Keratinocyte (primary cell): ENCODE measurements around the gene SPIRE1. TPM values are rescaled to one million over a fixed set of nuclear protein-coding genes. Genes with fewer than 3 reads are reported as not detected.

ENCODE experiments used
- DNase-seq: peaks from one replicate; pipeline ENCODE4 v3.0.0-alpha.2; 2011; ENCODE audit warnings: low read depth, missing footprints, low spot score
- FAIRE-seq: peaks from 2 replicates; lab custom pipeline; 2011; peaks lifted over from hg19 to GRCh38; lab: Jason Lieb, UNC
- H2AFZ ChIP-seq: 2 replicates; pipeline ENCODE4 v1.6.0; 2012; ENCODE audit warnings: low read length, control low read depth, inconsistent platforms; ENCODE audit not compliant: control insufficient read depth
- H3K27ac ChIP-seq: 2 replicates; pipeline ENCODE4 v1.5.1; 2011; ENCODE audit warnings: low read length; ENCODE audit not compliant: control insufficient read depth, insufficient read depth
- H3K27me3 ChIP-seq: 3 replicates; pipeline ENCODE4 v1.6.0; 2011; ENCODE audit warnings: low read length; ENCODE audit not compliant: control insufficient read depth, insufficient read depth; ENCODE audit errors: extremely low read depth
- H3K36me3 ChIP-seq, 2 experiments: 2 replicates in 1 of 2; 3 replicates in 1 of 2; pipeline ENCODE4 v1.5.1; 2011; ENCODE audit warnings: low read length in 2 of 2, mild to moderate bottlenecking in 1 of 2; ENCODE audit not compliant: control insufficient read depth in 2 of 2, insufficient read depth in 2 of 2; ENCODE audit errors: extremely low read depth in 1 of 2
- H3K4me1 ChIP-seq: 3 replicates; pipeline ENCODE4 v1.5.1; 2011; ENCODE audit warnings: low read length; ENCODE audit not compliant: control insufficient read depth, insufficient read depth; ENCODE audit errors: extremely low read depth
- H3K4me2 ChIP-seq: 3 replicates; pipeline ENCODE4 v1.6.0; 2011; ENCODE audit warnings: low read depth, low read length; ENCODE audit not compliant: control insufficient read depth, insufficient read depth; ENCODE audit errors: extremely low read depth
- H3K4me3 ChIP-seq, 3 experiments: fragments of 200-600 bp in 1 of 3; sonication (generic) in 1 of 3; 2 replicates in 2 of 3; 3 replicates in 1 of 3; pipeline ENCODE4 v1.5.1; 2011 to 2016; ENCODE audit warnings: low read length in 3 of 3, mild to moderate bottlenecking in 3 of 3, control low read depth in 2 of 3, inconsistent platforms in 1 of 3, low read depth in 1 of 3, mixed read lengths in 1 of 3, mixed run types in 1 of 3, moderate library complexity in 1 of 3; ENCODE audit not compliant: control insufficient read depth in 2 of 3, insufficient read depth in 2 of 3; ENCODE audit errors: extremely low read depth in 1 of 3
- H3K79me2 ChIP-seq: 2 replicates; pipeline ENCODE4 v1.6.0; 2012; ENCODE audit warnings: low read length; ENCODE audit not compliant: control insufficient read depth, insufficient read depth
- H3K9ac ChIP-seq: 3 replicates; pipeline ENCODE4 v1.6.0; 2011; ENCODE audit warnings: low read length; ENCODE audit not compliant: control insufficient read depth, insufficient read depth; ENCODE audit errors: extremely low read depth
- H3K9me1 ChIP-seq: 3 replicates; pipeline ENCODE4 v1.6.0; 2011; ENCODE audit warnings: low read length; ENCODE audit not compliant: control insufficient read depth, insufficient read depth; ENCODE audit errors: extremely low read depth
- H3K9me3 ChIP-seq: 2 replicates; pipeline ENCODE4 v1.5.1; 2012; ENCODE audit warnings: low read depth, low read length; ENCODE audit not compliant: control insufficient read depth
- H4K20me1 ChIP-seq: 3 replicates; pipeline ENCODE4 v1.6.0; 2011; ENCODE audit warnings: low read length; ENCODE audit not compliant: control insufficient read depth, insufficient read depth; ENCODE audit errors: extremely low read depth
- EZH2 ChIP-seq: IDR thresholded peaks from one replicate; pipeline ENCODE4 v1.6.1; 2012; ENCODE audit warnings: inconsistent platforms, mild to moderate bottlenecking, low read length, moderate library complexity
- dilution Hi-C: fragments of 300-500 bp; cut with MboI; formaldehyde crosslinking; loops from one replicate; pipeline ENCODE4 v1.7.0; 2020; ENCODE audit warnings: low sequenced_read_pairs; ENCODE audit not compliant: extremely low pct_ligation_motif_present
- polyA plus RNA-seq, 5 experiments: library from polyadenylated mRNA; depleted of rRNA in 3 of 5; stranded (reverse) in 3 of 5; stranded (forward) in 1 of 5; unstranded in 1 of 5; fragments of >200 nt; gene quantifications; 1 replicate in 1 of 5; 2 replicates in 3 of 5; 3 replicates in 1 of 5; pipeline versions ENCODE4 v1.2.1 to v1.2.3, GENCODE V29; 2011 to 2012; ENCODE audit warnings: missing spikeins in 2 of 5, low read depth in 1 of 5, low replicate concordance in 1 of 5
- TF ChIP-seq, protein P1 (sequence below), 3 experiments: IDR thresholded peaks in 1 of 3; conservative IDR thresholded peaks in 1 of 3; optimal IDR thresholded peaks in 1 of 3; 2 replicates in 2 of 3; 3 replicates in 1 of 3; pipeline versions ENCODE3 to v1.5.1; 2011; ENCODE audit warnings: low read length in 3 of 3, mild to moderate bottlenecking in 3 of 3, moderate library complexity in 2 of 3, control low read depth in 1 of 3, inconsistent platforms in 1 of 3; ENCODE audit not compliant: insufficient read depth in 2 of 3; ENCODE audit errors: extremely low read depth in 1 of 3

The SPIRE1 gene
- polyA plus RNA-seq, 1 donor (not counting 4 experiments of a cell fraction or from before 2014, with no cell fraction given) = 20.6 TPM

DNA sequence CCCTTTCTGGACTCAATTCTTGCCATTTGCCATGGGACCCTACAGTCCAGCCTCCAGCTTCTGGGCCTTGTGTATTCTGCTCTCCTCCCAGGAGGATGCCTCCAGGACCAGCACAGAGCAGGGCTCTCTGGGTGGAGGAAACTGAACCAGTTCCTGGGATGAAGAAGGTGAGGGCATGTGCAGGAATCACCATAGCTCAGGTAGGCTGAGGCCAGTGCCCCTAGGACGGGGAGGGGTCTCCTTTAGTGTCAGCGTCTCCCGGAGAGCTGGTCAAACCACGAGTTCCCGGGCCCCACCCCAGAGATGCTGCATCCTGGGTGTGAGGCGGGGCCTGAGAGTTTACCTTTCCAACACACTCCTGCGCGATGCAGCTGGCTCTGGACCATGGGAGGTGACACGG lies 256.0 kb downstream of the SPIRE1 start:
- peaks cover 10% of the 10 kb centered on the region for H3K27me3 ChIP-seq
- H2AFZ ChIP-seq = no peak overlapping the region
- no peaks in the 10 kb centered on the region for H3K9me1 ChIP-seq
- dilution Hi-C loops = no loop called here
- no peak overlapping the region for H3K27ac ChIP-seq
- H3K36me3 ChIP-seq = no peaks in the 10 kb centered on the region
- H4K20me1 ChIP-seq = no peaks in the 10 kb centered on the region
- H3K9me3 ChIP-seq = no peaks in the 10 kb centered on the region
- no peaks in the 10 kb centered on the region for H3K79me2 ChIP-seq
- H3K4me2 ChIP-seq = no peak overlapping the region
- TF ChIP-seq, protein P1, sequence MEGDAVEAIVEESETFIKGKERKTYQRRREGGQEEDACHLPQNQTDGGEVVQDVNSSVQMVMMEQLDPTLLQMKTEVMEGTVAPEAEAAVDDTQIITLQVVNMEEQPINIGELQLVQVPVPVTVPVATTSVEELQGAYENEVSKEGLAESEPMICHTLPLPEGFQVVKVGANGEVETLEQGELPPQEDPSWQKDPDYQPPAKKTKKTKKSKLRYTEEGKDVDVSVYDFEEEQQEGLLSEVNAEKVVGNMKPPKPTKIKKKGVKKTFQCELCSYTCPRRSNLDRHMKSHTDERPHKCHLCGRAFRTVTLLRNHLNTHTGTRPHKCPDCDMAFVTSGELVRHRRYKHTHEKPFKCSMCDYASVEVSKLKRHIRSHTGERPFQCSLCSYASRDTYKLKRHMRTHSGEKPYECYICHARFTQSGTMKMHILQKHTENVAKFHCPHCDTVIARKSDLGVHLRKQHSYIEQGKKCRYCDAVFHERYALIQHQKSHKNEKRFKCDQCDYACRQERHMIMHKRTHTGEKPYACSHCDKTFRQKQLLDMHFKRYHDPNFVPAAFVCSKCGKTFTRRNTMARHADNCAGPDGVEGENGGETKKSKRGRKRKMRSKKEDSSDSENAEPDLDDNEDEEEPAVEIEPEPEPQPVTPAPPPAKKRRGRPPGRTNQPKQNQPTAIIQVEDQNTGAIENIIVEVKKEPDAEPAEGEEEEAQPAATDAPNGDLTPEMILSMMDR (optimal IDR thresholded peaks at IDR 0.05 in 1 of 3, IDR thresholded peaks at IDR 0.05 in 1 of 3, conservative IDR thresholded peaks at IDR 0.05 in 1 of 3; ENCODE audit: extremely low read depth in 1 of 3, insufficient read depth in 2 of 3, low read length in 3 of 3) = no peak
- TF ChIP-seq EZH2 = no peak
- FAIRE-seq (no peak), DNase-seq (no peak)
- H3K4me1 ChIP-seq = peaks cover 26% of the 10 kb centered on the region
- no peak overlapping the region for H3K4me3 ChIP-seq
- H3K9ac ChIP-seq = no peak overlapping the region

DNA sequence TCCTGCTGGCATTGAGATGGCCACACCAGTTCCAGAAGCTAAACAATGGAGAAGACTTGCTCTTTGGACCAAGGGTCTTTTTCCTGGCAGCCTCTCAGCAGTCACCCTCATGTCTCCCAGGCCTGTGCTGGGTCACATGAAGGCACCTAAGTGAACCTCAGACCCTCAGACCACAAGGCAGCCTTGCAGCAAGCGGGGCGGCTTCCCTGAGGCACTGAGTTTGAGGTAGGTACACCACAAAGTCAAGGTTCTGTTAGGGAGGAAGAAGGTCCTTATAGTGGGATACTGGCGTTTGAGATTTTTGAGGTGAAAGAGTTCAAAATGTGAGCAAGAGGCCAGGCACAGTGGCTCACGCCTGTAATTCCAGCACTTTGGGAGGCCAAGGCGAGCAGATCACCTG lies 258.7 kb downstream of the SPIRE1 start:
- H3K27ac ChIP-seq = no peak overlapping the region
- H3K36me3 ChIP-seq = no peaks in the 10 kb centered on the region
- H3K27me3 ChIP-seq = no peaks in the 10 kb centered on the region
- H4K20me1 ChIP-seq = no peaks in the 10 kb centered on the region
- no peak for TF ChIP-seq EZH2
- no peaks in the 10 kb centered on the region for H3K9me1 ChIP-seq
- H3K4me3 ChIP-seq = no peak overlapping the region
- no peaks in the 10 kb centered on the region for H3K9me3 ChIP-seq
- no peak overlapping the region for H2AFZ ChIP-seq
- no peaks in the 10 kb centered on the region for H3K79me2 ChIP-seq
- dilution Hi-C loops = no loop called here
- H3K4me2 ChIP-seq = no peak overlapping the region
- H3K9ac ChIP-seq = no peak overlapping the region
- no peak for DNase-seq
- peaks cover 18% of the 10 kb centered on the region for H3K4me1 ChIP-seq
- FAIRE-seq = no peak

DNA sequence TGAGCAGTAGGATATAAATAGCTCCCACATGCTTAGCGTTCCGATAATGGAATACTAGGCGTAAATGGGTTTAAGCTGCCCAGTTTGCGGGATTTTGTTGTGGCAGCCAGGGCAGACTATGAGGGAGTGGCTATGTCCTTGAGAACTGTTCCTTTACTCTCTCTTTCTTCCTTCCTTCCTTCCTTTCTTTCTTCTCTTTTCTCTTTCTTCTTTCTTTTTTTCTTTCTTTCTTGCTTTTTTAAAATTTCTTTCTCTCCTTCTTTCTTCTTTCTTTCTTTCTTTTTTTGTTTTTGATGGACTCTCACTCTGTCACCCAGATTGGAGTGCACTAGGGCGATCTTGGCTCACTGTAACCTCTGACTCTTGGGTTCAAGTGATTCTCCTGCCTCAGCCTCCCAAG lies 259.3 kb downstream of the SPIRE1 start:
- Histone ChIP-seq H2AFZ (no peak overlapping the region), H3K9me3 (no peaks in the 10 kb centered on the region), H3K36me3 (no peaks in the 10 kb centered on the region), H3K9me1 (no peaks in the 10 kb centered on the region), H3K27me3 (no peaks in the 10 kb centered on the region), H4K20me1 (no peaks in the 10 kb centered on the region), H3K4me2 (no peak overlapping the region), H3K79me2 (no peaks in the 10 kb centered on the region), H3K9ac (no peak overlapping the region), H3K27ac (no peak overlapping the region), H3K4me1 (peaks cover 13% of the 10 kb centered on the region), H3K4me3 (no peak overlapping the region)
- FAIRE-seq = no peak
- TF ChIP-seq EZH2 = no peak
- TF ChIP-seq, protein P1 (optimal IDR thresholded peaks at IDR 0.05 in 1 of 3, IDR thresholded peaks at IDR 0.05 in 1 of 3, conservative IDR thresholded peaks at IDR 0.05 in 1 of 3; ENCODE audit: extremely low read depth in 1 of 3, insufficient read depth in 2 of 3, low read length in 3 of 3) = no peak
- dilution Hi-C loops = no loop called here
- no peak for DNase-seq
